Measurements from ENCODE around the gene SORCS1. TPM values are rescaled to one million over a fixed set of nuclear protein-coding genes. Genes with fewer than 3 reads are reported as not detected.

The SORCS1 gene
- total RNA-seq, 1 donor from 2014 or later: 1.1 TPM

- Histone ChIP-seq H3K27ac (ENCODE audit: low read depth, low read length) (no peak overlapping the region), H4K20me1 (ENCODE audit: insufficient read depth, low read length) (no peaks in the 10 kb centered on the region), H3K4me3 (ENCODE audit: insufficient read depth, low read depth, low read length) (no peak overlapping the region), H3K9me3 (ENCODE audit: insufficient read depth, low read depth, low read length) (no peaks in the 10 kb centered on the region), H3K36me3 (ENCODE audit: insufficient read depth, low read length) (no peaks in the 10 kb centered on the region), H3K9ac (ENCODE audit: low read length) (no peak overlapping the region), H3K27me3 (ENCODE audit: insufficient read depth, low read length) (no peaks in the 10 kb centered on the region), H3K79me2 (ENCODE audit: insufficient read depth, low read length) (no peaks in the 10 kb centered on the region), H2AFZ (ENCODE audit: low read depth, low read length) (no peak overlapping the region), H3K4me1 (ENCODE audit: insufficient read depth, low read length) (no peaks in the 10 kb centered on the region), H3K4me2 (ENCODE audit: low read length) (no peak overlapping the region)
- Mint-ChIP-seq H3K4me3 (ENCODE audit: unreplicated experiment) (no peak overlapping the region), H3K27me3 (ENCODE audit: low read depth, unreplicated experiment) (no peaks in the 10 kb centered on the region), H3K27ac (ENCODE audit: unreplicated experiment) (no peak overlapping the region), H3K36me3 (ENCODE audit: low read depth, unreplicated experiment) (no peaks in the 10 kb centered on the region), H3K4me1 (ENCODE audit: low read depth, unreplicated experiment) (peaks cover 14% of the 10 kb centered on the region), H3K9me3 (ENCODE audit: unreplicated experiment) (no peaks in the 10 kb centered on the region)
- DNase-seq (ENCODE audit: low read depth) (no peak), FAIRE-seq (no peak)
- TF ChIP-seq EZH2 (IDR thresholded peaks at IDR 0.05; ENCODE audit: insufficient read depth, low read length) (no peak), CTCF (IDR thresholded peaks at IDR 0.05; ENCODE audit: insufficient read depth, low read depth, low read length) (no peak)
Observed at GRCh38 chr10:106973288-106973687, 191.2 kb downstream of the SORCS1 start.

- H3K4me3 Mint-ChIP-seq (ENCODE audit: unreplicated experiment): no peak overlapping the region
- no peaks in the 10 kb centered on the region for H3K36me3 Mint-ChIP-seq (ENCODE audit: low read depth, unreplicated experiment)
- Histone ChIP-seq H3K4me1 (ENCODE audit: insufficient read depth, low read length) (no peaks in the 10 kb centered on the region), H3K9ac (ENCODE audit: low read length) (no peak overlapping the region), H4K20me1 (ENCODE audit: insufficient read depth, low read length) (no peaks in the 10 kb centered on the region), H2AFZ (ENCODE audit: low read depth, low read length) (no peak overlapping the region), H3K27ac (ENCODE audit: low read depth, low read length) (no peak overlapping the region), H3K4me2 (ENCODE audit: low read length) (no peak overlapping the region), H3K4me3 (ENCODE audit: insufficient read depth, low read depth, low read length) (no peak overlapping the region), H3K79me2 (ENCODE audit: insufficient read depth, low read length) (no peaks in the 10 kb centered on the region), H3K36me3 (ENCODE audit: insufficient read depth, low read length) (no peaks in the 10 kb centered on the region), H3K27me3 (ENCODE audit: insufficient read depth, low read length) (no peaks in the 10 kb centered on the region), H3K9me3 (ENCODE audit: insufficient read depth, low read depth, low read length) (no peaks in the 10 kb centered on the region)
- H3K9me3 Mint-ChIP-seq (ENCODE audit: unreplicated experiment): no peaks in the 10 kb centered on the region
- FAIRE-seq (no peak), DNase-seq (ENCODE audit: low read depth) (no peak)
- H3K27ac Mint-ChIP-seq (ENCODE audit: unreplicated experiment): no peak overlapping the region
- peaks cover 14% of the 10 kb centered on the region for H3K4me1 Mint-ChIP-seq (ENCODE audit: low read depth, unreplicated experiment)
- TF ChIP-seq CTCF (IDR thresholded peaks at IDR 0.05; ENCODE audit: insufficient read depth, low read depth, low read length): no peak
- no peak for TF ChIP-seq EZH2 (IDR thresholded peaks at IDR 0.05; ENCODE audit: insufficient read depth, low read length)
- no peaks in the 10 kb centered on the region for H3K27me3 Mint-ChIP-seq (ENCODE audit: low read depth, unreplicated experiment)
Observed at GRCh38 chr10:106972381-106972780, 192.1 kb downstream of the SORCS1 start.

GRCh38 chr10:106971411-106971831, 193.1 kb downstream of the SORCS1 start:
- H3K27ac ChIP-seq (ENCODE audit: low read depth, low read length): no peak overlapping the region
- H3K36me3 Mint-ChIP-seq (ENCODE audit: low read depth, unreplicated experiment): no peaks in the 10 kb centered on the region
- peak overlapping the region; percentile 21 for H3K27ac Mint-ChIP-seq (ENCODE audit: unreplicated experiment)
- no peak overlapping the region for H3K4me3 Mint-ChIP-seq (ENCODE audit: unreplicated experiment)
- H3K36me3 ChIP-seq (ENCODE audit: insufficient read depth, low read length): no peaks in the 10 kb centered on the region
- no peaks in the 10 kb centered on the region for H3K9me3 ChIP-seq (ENCODE audit: insufficient read depth, low read depth, low read length)
- FAIRE-seq (no peak), DNase-seq (ENCODE audit: low read depth) (no peak)
- H4K20me1 ChIP-seq (ENCODE audit: insufficient read depth, low read length): no peaks in the 10 kb centered on the region
- H3K79me2 ChIP-seq (ENCODE audit: insufficient read depth, low read length): no peaks in the 10 kb centered on the region
- peaks cover 14% of the 10 kb centered on the region for H3K4me1 Mint-ChIP-seq (ENCODE audit: low read depth, unreplicated experiment)
- no peak for TF ChIP-seq CTCF (IDR thresholded peaks at IDR 0.05; ENCODE audit: insufficient read depth, low read depth, low read length)
- no peak for TF ChIP-seq EZH2 (IDR thresholded peaks at IDR 0.05; ENCODE audit: insufficient read depth, low read length)
- H3K27me3 ChIP-seq (ENCODE audit: insufficient read depth, low read length): no peaks in the 10 kb centered on the region
- H3K4me2 ChIP-seq (ENCODE audit: low read length): no peak overlapping the region
- no peak overlapping the region for H2AFZ ChIP-seq (ENCODE audit: low read depth, low read length)
- H3K4me1 ChIP-seq (ENCODE audit: insufficient read depth, low read length): no peaks in the 10 kb centered on the region
- H3K27me3 Mint-ChIP-seq (ENCODE audit: low read depth, unreplicated experiment): no peaks in the 10 kb centered on the region
- H3K9ac ChIP-seq (ENCODE audit: low read length): no peak overlapping the region
- H3K9me3 Mint-ChIP-seq (ENCODE audit: unreplicated experiment): no peaks in the 10 kb centered on the region
- H3K4me3 ChIP-seq (ENCODE audit: insufficient read depth, low read depth, low read length): no peak overlapping the region
